GM12878 (cell line): Measurements from ENCODE around the gene HMCN2.

Experiments used
- POLR2A ChIP-seq: IDR thresholded peaks from 2 replicates; pipeline ENCODE4 v1.6.1; 2011; ENCODE audit warnings: low read depth, mild to moderate bottlenecking, low read length
- POLR2AphosphoS5 ChIP-seq: IDR thresholded peaks from 2 replicates; pipeline ENCODE4 v1.6.1; 2011; ENCODE audit warnings: mild to moderate bottlenecking, low read length, inconsistent platforms
- ZNF24 ChIP-seq: fragments of 450-650 bp; IDR thresholded peaks from 2 replicates; pipeline ENCODE4 v1.6.1; 2017; ENCODE audit warnings: antibody characterized with exemption, mild to moderate bottlenecking
- TF ChIP-seq, protein P1 (sequence below), 3 experiments: IDR thresholded peaks in 2 of 3; conservative IDR thresholded peaks in 1 of 3; 2 replicates each; pipeline ENCODE4 v1.5.1; 2011; ENCODE audit warnings: low read depth in 3 of 3, low read length in 3 of 3, mild to moderate bottlenecking in 3 of 3, control low read depth in 2 of 3, moderate library complexity in 2 of 3, inconsistent platforms in 1 of 3, mixed read lengths in 1 of 3; ENCODE audit not compliant: control insufficient read depth in 2 of 3, insufficient read depth in 1 of 3; ENCODE audit errors: extremely low read depth in 1 of 3
- TF ChIP-seq, protein P2 (sequence below): IDR thresholded peaks from 2 replicates; pipeline ENCODE4 v1.6.1; 2011; ENCODE audit warnings: low read depth, low read length, improper control_type of control experiment, borderline replicate concordance
- TF ChIP-seq, protein P3 (sequence below): fragments of 450-650 bp; formaldehyde crosslinking; IDR thresholded peaks from 2 replicates; pipeline ENCODE4 v1.4.0; 2020; ENCODE audit warnings: mild to moderate bottlenecking, moderate library complexity

DNA sequence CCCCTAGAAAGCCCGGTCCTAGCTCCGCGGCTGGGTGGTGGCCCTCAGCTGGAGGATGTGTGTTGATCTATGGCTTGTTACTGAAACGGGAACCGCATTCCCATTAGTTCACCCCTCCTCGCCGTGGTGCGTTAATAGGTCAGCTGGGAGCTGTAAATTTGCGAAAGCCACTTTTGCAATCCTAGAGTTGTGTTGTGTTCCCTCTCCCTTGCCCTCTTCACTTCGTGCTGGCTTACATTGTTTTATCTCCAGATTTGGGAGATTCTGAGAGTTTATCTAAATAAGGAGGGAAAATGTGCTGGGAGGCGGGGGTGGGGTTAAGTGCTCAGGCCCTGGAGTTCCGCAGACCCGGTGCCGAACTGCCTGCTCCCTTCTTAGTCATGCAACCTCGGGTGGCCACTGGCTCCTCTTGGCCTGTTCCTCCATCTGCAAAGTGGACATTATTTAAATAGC lies 62.8 kb downstream of the HMCN2 start:
- no peak for TF ChIP-seq POLR2AphosphoS5
- TF ChIP-seq ZNF24: no peak
- TF ChIP-seq, protein P1, sequence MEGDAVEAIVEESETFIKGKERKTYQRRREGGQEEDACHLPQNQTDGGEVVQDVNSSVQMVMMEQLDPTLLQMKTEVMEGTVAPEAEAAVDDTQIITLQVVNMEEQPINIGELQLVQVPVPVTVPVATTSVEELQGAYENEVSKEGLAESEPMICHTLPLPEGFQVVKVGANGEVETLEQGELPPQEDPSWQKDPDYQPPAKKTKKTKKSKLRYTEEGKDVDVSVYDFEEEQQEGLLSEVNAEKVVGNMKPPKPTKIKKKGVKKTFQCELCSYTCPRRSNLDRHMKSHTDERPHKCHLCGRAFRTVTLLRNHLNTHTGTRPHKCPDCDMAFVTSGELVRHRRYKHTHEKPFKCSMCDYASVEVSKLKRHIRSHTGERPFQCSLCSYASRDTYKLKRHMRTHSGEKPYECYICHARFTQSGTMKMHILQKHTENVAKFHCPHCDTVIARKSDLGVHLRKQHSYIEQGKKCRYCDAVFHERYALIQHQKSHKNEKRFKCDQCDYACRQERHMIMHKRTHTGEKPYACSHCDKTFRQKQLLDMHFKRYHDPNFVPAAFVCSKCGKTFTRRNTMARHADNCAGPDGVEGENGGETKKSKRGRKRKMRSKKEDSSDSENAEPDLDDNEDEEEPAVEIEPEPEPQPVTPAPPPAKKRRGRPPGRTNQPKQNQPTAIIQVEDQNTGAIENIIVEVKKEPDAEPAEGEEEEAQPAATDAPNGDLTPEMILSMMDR (IDR thresholded peaks at IDR 0.05 in 2 of 3, conservative IDR thresholded peaks at IDR 0.05 in 1 of 3; ENCODE audit: control insufficient read depth in 2 of 3, extremely low read depth in 1 of 3, insufficient read depth in 1 of 3, low read depth in 3 of 3, low read length in 3 of 3): no peak
- no peak for TF ChIP-seq POLR2A
- TF ChIP-seq, protein P2, sequence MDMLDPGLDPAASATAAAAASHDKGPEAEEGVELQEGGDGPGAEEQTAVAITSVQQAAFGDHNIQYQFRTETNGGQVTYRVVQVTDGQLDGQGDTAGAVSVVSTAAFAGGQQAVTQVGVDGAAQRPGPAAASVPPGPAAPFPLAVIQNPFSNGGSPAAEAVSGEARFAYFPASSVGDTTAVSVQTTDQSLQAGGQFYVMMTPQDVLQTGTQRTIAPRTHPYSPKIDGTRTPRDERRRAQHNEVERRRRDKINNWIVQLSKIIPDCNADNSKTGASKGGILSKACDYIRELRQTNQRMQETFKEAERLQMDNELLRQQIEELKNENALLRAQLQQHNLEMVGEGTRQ: no peak
- TF ChIP-seq, protein P3, sequence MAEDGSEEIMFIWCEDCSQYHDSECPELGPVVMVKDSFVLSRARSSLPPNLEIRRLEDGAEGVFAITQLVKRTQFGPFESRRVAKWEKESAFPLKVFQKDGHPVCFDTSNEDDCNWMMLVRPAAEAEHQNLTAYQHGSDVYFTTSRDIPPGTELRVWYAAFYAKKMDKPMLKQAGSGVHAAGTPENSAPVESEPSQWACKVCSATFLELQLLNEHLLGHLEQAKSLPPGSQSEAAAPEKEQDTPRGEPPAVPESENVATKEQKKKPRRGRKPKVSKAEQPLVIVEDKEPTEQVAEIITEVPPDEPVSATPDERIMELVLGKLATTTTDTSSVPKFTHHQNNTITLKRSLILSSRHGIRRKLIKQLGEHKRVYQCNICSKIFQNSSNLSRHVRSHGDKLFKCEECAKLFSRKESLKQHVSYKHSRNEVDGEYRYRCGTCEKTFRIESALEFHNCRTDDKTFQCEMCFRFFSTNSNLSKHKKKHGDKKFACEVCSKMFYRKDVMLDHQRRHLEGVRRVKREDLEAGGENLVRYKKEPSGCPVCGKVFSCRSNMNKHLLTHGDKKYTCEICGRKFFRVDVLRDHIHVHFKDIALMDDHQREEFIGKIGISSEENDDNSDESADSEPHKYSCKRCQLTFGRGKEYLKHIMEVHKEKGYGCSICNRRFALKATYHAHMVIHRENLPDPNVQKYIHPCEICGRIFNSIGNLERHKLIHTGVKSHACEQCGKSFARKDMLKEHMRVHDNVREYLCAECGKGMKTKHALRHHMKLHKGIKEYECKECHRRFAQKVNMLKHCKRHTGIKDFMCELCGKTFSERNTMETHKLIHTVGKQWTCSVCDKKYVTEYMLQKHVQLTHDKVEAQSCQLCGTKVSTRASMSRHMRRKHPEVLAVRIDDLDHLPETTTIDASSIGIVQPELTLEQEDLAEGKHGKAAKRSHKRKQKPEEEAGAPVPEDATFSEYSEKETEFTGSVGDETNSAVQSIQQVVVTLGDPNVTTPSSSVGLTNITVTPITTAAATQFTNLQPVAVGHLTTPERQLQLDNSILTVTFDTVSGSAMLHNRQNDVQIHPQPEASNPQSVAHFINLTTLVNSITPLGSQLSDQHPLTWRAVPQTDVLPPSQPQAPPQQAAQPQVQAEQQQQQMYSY: no peak
